ENCODE data around the gene SCAP. TPM values are rescaled to one million over a fixed set of nuclear protein-coding genes. Genes with fewer than 3 reads are reported as not detected.

Gene SCAP
- total RNA-seq, 2 experiments from 2014 or later = 31.6 to 34.7 TPM

DNA sequence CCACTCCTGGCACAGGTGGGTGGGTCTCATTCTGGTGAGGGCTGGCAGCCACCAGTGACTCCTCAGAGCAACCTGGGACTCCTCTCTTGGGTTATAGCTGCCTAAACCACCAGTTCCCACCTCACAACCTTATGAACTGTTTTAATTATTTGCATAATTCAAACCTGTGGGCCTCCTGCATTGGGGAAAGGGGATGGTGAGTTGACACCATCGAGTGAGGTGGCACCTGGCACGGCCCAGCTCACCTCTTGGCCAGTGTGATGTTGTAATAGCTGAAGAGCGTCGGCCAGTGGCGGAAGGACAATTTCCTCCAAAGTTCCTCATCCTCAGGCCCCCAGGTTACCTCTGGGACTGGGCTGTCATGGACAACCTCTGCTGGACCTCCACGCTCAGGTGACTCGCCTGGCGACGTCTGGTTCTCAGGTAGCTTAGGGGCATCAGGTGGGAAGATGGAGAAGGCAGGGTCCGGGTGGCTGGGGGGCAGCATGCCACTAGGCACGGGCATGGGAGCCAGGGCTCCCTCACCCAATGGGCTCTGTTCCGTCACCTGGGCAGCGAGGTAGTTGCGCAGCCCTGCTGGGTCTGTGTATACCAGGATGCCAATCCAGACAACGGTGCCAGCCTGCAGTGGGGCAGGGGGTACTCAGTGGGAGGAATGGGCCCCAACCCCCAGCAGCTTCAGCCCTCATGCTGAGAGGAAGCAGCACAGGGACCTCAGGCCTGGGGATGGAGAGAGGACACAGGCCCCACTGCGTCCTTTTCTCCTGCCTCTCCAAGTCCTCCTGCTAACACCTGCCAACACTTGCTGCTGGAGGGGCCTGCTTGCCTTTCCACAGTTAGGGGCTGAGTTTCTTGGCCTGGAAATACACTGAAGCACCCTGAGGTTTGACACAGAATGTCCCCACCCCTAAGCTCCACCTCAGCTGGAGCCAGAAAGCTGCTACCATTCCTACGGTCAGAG lies 56.4 kb downstream of the SCAP start:
- Mint-ChIP-seq H3K4me3 (no peak overlapping the region), H3K9me3 (no peaks in the 10 kb centered on the region), H3K4me1 (ENCODE audit: low read depth) (peaks cover 12% of the 10 kb centered on the region), H3K36me3 (ENCODE audit: low read depth) (peaks cover 7% of the 10 kb centered on the region), H3K27me3 (ENCODE audit: low read depth) (no peaks in the 10 kb centered on the region), H3K27ac (no peak overlapping the region)
- CTCF ChIA-PET = interaction anchor here (0.6 to 4.7 kb wide), 2 partner anchors 40 to 56 kb away, joined by 3 to 75 read pairs; partner anchors contain the start of gene SCAP
- intact Hi-C loops (cut with micrococcal nuclease) = loop anchor here (2.0 to 10.0 kb wide), 2 partner anchors 47 to 575 kb away; no protein-coding TSS in a partner anchor
- DNase-seq = no peak

DNA sequence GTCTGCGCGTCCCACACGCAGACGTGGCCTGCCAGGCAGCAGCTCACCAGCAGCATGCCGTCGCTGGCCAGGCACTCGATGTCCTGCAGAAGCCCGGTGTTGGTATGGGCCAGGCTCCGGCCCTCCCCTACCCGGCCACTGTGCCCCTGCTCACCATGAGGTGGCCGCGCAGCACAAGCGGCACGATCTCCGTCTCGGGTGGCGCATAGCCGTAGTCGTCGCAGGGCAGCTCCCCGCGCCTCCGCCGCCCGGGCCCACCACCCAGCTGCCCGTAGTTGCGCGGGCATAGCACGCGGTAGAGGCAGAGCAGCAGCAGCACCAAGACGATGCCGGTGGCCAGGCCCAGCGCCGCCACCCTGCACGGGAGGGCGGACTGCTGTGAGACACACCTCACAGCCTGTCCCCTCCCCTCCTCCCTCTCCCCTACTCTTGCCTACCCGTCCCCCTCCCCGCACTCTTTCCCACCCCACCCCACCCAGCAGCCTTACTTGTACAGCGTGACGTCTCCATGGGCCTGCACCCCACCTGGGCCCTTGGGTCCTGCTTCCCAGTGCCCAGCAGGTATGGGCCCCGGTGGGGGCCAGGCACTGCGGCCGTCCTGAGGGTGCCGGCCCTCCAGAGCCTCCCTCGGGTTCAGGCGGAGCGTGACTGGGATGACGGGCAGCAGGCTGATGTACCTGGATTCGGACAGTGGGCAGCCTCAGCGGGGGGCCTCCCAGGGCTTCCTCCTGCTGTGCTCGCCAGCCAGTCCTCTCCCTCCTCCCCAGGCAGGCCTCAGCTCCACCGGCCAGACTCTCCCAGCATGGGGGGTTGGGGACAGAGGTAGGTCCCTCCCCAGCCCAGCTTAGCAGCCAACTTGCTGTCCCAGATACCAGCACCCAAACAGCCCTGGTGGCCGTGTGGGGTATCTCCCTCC lies 57.3 kb downstream of the SCAP start:
- Mint-ChIP-seq H3K36me3 (ENCODE audit: low read depth) (peaks cover 7% of the 10 kb centered on the region), H3K9me3 (no peaks in the 10 kb centered on the region), H3K4me3 (no peak overlapping the region), H3K27me3 (ENCODE audit: low read depth) (no peaks in the 10 kb centered on the region), H3K27ac (no peak overlapping the region), H3K4me1 (ENCODE audit: low read depth) (peaks cover 12% of the 10 kb centered on the region)
- no peak for DNase-seq
- CTCF ChIA-PET = interaction anchor here (4.7 kb wide), 1 partner anchor 57 kb away, joined by 75 read pairs; the partner anchor contains the start of gene SCAP
- intact Hi-C loops (cut with micrococcal nuclease) = no loop called here

DNA sequence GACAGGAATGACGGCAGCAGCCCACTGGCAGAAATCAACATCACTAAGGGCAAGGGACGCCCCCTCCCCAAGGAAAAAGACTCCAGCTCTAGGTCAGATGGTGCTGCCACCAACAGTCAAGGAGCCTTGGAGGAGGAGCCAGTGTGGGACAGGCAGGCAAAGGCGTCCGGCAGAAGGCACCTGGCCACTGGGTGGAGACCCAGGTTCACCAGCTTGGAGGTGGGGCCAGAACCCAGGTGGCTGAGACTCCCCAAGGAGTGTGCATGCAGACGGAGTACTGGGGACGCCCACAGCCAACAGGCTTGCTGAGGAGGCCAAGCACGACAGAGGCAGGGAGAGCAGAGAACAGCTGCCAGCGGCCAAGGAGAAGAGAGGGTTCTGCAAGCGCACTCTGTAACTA lies 59.7 kb downstream of the SCAP start:
- Mint-ChIP-seq H3K36me3 (ENCODE audit: low read depth) (peaks cover 5% of the 10 kb centered on the region), H3K4me3 (no peak overlapping the region), H3K4me1 (ENCODE audit: low read depth) (peaks cover 4% of the 10 kb centered on the region), H3K27ac (no peak overlapping the region), H3K9me3 (no peaks in the 10 kb centered on the region), H3K27me3 (ENCODE audit: low read depth) (no peaks in the 10 kb centered on the region)
- no peak for DNase-seq
- intact Hi-C loops (cut with micrococcal nuclease) = no loop called here
- CTCF ChIA-PET = no interaction called here

DNA sequence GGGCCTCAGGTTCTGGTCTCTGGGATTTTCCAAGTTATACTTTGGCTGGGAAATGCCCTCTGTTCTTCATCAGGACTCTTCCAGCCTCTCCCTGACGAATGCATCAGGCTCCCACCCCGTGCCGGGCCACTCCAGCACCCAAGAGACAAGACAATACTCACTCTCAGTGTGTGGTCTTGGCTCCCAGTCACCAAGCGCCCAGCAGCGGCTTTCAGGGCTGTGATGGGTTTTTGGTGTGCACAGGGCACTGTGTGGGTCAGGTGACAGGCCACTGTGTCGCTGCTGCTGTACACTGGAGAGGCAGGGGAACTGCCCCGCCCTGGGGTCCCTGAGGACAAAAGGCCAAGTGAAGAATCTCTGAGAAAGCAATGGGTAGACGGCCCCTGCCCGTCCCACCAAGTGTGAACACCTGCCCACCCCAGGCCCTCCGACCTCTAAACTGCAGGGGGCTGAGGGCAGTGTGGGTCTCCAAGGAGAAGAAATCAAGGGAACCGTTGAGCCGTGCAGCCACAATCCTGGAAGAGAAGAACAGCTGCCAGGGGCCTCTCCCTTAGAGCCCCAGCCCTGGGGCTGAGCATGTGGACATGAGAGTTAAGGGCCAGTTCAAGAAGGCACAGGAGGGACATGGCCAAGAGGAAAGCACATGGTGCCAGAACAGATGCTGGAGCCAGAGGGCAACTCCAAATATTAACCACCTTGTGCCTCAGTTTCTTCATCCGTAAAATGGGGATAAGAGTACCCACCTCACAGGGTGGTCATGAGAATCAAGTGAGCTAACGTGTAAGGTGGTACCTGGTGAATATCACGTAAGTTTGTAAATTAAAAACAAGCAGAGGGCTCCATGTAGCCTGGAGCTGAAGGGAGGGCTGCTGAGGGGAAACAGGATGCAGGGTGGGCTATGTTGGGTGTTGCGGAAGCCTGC lies 60.8 kb downstream of the SCAP start:
- Mint-ChIP-seq H3K9me3 (no peaks in the 10 kb centered on the region), H3K4me3 (no peak overlapping the region), H3K4me1 (ENCODE audit: low read depth) (no peaks in the 10 kb centered on the region), H3K27me3 (ENCODE audit: low read depth) (no peaks in the 10 kb centered on the region), H3K27ac (no peak overlapping the region), H3K36me3 (ENCODE audit: low read depth) (peaks cover 2% of the 10 kb centered on the region)
- intact Hi-C loops (cut with micrococcal nuclease) = no loop called here
- CTCF ChIA-PET = no interaction called here
- DNase-seq = no peak

DNA sequence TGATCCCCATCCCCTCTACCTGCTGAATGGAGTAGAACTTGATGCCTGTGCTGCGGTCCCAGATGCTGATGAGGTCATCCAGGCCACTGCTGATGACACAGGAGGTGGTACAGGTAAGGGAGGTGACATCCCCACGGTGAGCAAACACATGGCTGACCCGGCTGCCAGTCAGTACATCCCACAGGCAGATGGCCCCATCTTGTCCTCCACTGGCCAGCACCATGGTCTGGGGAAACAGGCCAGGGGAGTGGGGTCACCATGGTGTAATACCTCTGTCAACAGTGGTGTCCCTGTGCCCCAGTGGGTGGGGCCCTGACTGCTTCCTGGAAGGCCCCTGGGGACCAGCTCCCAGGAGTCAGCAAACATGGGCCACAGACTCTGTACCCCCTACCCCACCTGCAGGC lies 61.6 kb downstream of the SCAP start:
- no peak for DNase-seq
- H3K4me3 Mint-ChIP-seq = no peak overlapping the region
- H3K36me3 Mint-ChIP-seq (ENCODE audit: low read depth) = peaks cover 2% of the 10 kb centered on the region
- H3K27me3 Mint-ChIP-seq (ENCODE audit: low read depth) = no peaks in the 10 kb centered on the region
- intact Hi-C loops (cut with micrococcal nuclease) = no loop called here
- peak overlapping the region; percentile 30 for H3K27ac Mint-ChIP-seq
- H3K9me3 Mint-ChIP-seq = no peaks in the 10 kb centered on the region
- CTCF ChIA-PET = interaction anchor here (1.2 to 1.4 kb wide), 2 partner anchors 15 to 20 kb away, joined by 3 read pairs; no protein-coding TSS in a partner anchor
- no peaks in the 10 kb centered on the region for H3K4me1 Mint-ChIP-seq (ENCODE audit: low read depth)

DNA sequence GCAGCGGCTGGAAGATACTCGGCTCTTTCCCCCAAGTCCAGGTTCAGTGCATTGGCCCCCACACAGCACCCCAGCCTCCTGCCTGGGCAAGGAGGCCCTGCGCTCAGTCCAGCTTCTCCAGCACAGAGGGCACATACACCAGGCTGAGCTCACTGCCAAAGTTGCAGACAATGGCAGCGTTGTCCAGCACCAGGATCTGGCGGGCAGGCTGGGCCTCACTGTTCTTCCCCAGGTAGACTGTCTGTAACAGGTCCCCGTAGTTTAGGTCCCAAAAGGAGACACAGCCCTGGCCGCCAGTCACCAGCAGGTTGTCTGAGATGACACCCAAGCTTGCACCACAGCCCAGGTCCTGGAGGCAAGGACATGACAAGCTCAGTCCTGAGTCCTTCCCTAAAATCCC lies 62.0 kb downstream of the SCAP start:
- no peaks in the 10 kb centered on the region for H3K4me1 Mint-ChIP-seq (ENCODE audit: low read depth)
- intact Hi-C loops (cut with micrococcal nuclease) = no loop called here
- H3K9me3 Mint-ChIP-seq = no peaks in the 10 kb centered on the region
- H3K4me3 Mint-ChIP-seq = no peak overlapping the region
- CTCF ChIA-PET = interaction anchor here (1.2 to 1.4 kb wide), 2 partner anchors 15 to 21 kb away, joined by 3 read pairs; no protein-coding TSS in a partner anchor
- peaks cover 2% of the 10 kb centered on the region for H3K36me3 Mint-ChIP-seq (ENCODE audit: low read depth)
- peak overlapping the region; percentile 30 for H3K27ac Mint-ChIP-seq
- no peaks in the 10 kb centered on the region for H3K27me3 Mint-ChIP-seq (ENCODE audit: low read depth)
- no peak for DNase-seq

DNA sequence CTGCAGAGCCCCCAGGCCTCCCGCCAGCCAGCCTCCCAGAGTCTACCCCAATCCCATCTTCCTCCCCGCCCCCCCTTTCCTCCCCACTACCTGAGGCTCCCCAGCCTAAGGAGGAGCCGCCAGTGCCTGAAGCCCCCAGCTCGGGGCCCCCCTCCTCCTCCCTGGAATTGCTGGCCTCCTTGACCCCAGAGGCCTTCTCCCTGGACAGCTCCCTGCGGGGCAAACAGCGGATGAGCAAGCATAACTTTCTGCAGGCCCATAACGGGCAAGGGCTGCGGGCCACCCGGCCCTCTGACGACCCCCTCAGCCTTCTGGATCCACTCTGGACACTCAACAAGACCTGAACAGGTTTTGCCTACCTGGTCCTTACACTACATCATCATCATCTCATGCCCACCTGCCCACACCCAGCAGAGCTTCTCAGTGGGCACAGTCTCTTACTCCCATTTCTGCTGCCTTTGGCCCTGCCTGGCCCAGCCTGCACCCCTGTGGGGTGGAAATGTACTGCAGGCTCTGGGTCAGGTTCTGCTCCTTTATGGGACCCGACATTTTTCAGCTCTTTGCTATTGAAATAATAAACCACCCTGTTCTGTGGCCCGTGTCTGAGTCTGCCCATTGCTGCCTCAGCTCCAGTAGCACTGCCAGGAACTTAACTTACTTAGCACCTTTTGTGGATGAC lies 62.8 kb downstream of the SCAP start:
- Mint-ChIP-seq H3K27me3 (ENCODE audit: low read depth) (no peaks in the 10 kb centered on the region), H3K4me1 (ENCODE audit: low read depth) (no peaks in the 10 kb centered on the region), H3K9me3 (no peaks in the 10 kb centered on the region), H3K4me3 (no peak overlapping the region), H3K27ac (no peak overlapping the region), H3K36me3 (ENCODE audit: low read depth) (peaks cover 4% of the 10 kb centered on the region)
- CTCF ChIA-PET = interaction anchor here (1.2 to 1.4 kb wide), 2 partner anchors 14 to 21 kb away, joined by 3 read pairs; no protein-coding TSS in a partner anchor
- intact Hi-C loops (cut with micrococcal nuclease) = no loop called here
- no peak for DNase-seq

DNA sequence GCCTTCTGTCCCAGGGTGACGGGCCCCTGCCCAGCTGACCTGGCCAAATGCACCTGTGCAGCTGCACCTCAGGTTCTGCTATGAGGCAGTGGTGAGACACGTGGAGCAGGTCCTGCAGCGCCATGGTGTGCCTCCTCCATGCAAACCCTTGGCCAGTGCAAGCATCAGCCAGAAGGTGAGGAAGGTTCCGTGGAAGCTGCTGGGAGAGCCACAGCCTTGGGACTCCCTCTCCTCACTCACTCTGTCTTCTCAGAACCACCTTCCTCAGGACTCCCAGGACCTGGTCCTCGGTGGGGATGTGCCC lies 63.3 kb downstream of the SCAP start:
- intact Hi-C loops (cut with micrococcal nuclease) = no loop called here
- H3K36me3 Mint-ChIP-seq (ENCODE audit: low read depth) = peaks cover 4% of the 10 kb centered on the region
- H3K9me3 Mint-ChIP-seq = no peaks in the 10 kb centered on the region
- no peaks in the 10 kb centered on the region for H3K4me1 Mint-ChIP-seq (ENCODE audit: low read depth)
- CTCF ChIA-PET = no interaction called here
- DNase-seq = no peak
- H3K4me3 Mint-ChIP-seq = no peak overlapping the region
- H3K27me3 Mint-ChIP-seq (ENCODE audit: low read depth) = no peaks in the 10 kb centered on the region
- H3K27ac Mint-ChIP-seq = no peak overlapping the region

DNA sequence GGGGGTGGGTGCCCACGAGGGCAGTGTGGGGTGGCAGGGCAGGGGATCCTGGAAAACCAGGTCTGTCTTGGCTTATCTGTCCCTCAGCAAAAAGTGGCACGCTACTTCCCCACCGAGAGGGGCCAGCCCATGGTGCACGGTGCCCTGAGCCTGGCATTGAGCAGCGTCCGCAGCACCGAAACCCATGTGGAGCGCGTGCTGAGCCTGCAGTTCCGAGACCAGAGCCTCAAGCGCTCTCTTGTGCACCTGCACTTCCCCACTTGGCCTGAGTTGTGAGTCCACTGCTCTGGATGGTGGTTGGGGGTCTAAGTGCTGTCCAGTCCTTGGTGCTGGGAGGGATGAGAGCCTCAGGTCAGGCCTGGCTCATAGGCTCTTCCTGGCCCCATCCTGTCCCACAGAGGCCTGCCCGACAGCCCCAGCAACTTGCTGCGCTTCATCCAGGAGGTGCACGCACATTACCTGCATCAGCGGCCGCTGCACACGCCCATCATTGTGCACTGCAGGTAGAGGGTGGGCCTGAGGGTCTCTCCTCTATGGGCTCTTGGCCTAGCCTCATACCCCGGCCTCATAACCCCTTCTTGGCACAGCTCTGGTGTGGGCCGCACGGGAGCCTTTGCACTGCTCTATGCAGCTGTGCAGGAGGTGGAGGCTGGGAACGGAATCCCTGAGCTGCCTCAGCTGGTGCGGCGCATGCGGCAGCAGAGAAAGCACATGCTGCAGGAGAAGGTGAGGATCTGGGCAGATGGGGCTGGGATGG lies 63.9 kb downstream of the SCAP start:
- Mint-ChIP-seq H3K4me3 (no peak overlapping the region), H3K4me1 (ENCODE audit: low read depth) (no peaks in the 10 kb centered on the region), H3K36me3 (ENCODE audit: low read depth) (peaks cover 2% of the 10 kb centered on the region), H3K9me3 (no peaks in the 10 kb centered on the region), H3K27me3 (ENCODE audit: low read depth) (no peaks in the 10 kb centered on the region), H3K27ac (no peak overlapping the region)
- DNase-seq = no peak
- intact Hi-C loops (cut with micrococcal nuclease) = no loop called here
- CTCF ChIA-PET = no interaction called here

DNA sequence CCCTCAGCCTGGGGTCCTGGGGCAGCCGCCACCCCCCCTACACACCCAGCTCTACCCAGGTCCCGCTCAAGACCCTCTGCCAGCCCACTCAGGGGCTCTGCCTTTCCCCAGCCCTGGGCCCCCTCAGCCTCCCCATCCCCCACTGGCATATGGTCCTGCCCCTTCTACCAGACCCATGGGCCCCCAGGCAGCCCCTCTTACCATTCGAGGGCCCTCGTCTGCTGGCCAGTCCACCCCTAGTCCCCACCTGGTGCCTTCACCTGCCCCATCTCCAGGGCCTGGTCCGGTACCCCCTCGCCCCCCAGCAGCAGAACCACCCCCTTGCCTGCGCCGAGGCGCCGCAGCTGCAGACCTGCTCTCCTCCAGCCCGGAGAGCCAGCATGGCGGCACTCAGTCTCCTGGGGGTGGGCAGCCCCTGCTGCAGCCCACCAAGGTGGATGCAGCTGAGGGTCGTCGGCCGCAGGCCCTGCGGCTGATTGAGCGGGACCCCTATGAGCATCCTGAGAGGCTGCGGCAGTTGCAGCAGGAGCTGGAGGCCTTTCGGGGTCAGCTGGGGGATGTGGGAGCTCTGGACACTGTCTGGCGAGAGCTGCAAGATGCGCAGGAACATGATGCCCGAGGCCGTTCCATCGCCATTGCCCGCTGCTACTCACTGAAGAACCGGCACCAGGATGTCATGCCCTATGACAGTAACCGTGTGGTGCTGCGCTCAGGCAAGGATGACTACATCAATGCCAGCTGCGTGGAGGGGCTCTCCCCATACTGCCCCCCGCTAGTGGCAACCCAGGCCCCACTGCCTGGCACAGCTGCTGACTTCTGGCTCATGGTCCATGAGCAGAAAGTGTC lies 64.7 kb downstream of the SCAP start:
- Mint-ChIP-seq H3K27me3 (ENCODE audit: low read depth) (no peaks in the 10 kb centered on the region), H3K27ac (no peak overlapping the region), H3K4me1 (ENCODE audit: low read depth) (no peaks in the 10 kb centered on the region), H3K36me3 (ENCODE audit: low read depth) (peaks cover 2% of the 10 kb centered on the region), H3K9me3 (no peaks in the 10 kb centered on the region), H3K4me3 (no peak overlapping the region)
- DNase-seq = no peak
- intact Hi-C loops (cut with micrococcal nuclease) = no loop called here
- CTCF ChIA-PET = no interaction called here

Data from activated naive CD4-positive, alpha-beta T cell treated with anti-CD3 and anti-CD28 coated beads for 36 hours (primary cell).